ENCODE results near the gene TENM3.

The TENM3 gene

GRCh38 chr4:182494103-182494502 lies 250.9 kb downstream of the TENM3 start:
- Histone ChIP-seq H3K9me3 (ENCODE audit: severe bottlenecking) (no peaks in the 10 kb centered on the region), H3K27ac (ENCODE audit: poor library complexity, severe bottlenecking) (no peak overlapping the region), H3K4me3 (ENCODE audit: severe bottlenecking) (no peak overlapping the region), H3K36me3 (ENCODE audit: low read depth) (no peaks in the 10 kb centered on the region), H3K4me1 (ENCODE audit: insufficient read depth, poor library complexity, severe bottlenecking) (no peaks in the 10 kb centered on the region), H3K27me3 (ENCODE audit: insufficient read depth, poor library complexity, severe bottlenecking) (no peaks in the 10 kb centered on the region)
- DNase-seq (ENCODE audit: low spot score) = no peak
- TF ChIP-seq CTCF (IDR thresholded peaks at IDR 0.05; ENCODE audit: poor library complexity, severe bottlenecking) = no peak
- no peak for ATAC-seq (ENCODE audit: low read depth)

GRCh38 chr4:182495031-182495430 lies 251.8 kb downstream of the TENM3 start:
- no peak for DNase-seq (ENCODE audit: low spot score)
- no peak for TF ChIP-seq CTCF (IDR thresholded peaks at IDR 0.05; ENCODE audit: poor library complexity, severe bottlenecking)
- no peak overlapping the region for H3K27ac ChIP-seq (ENCODE audit: poor library complexity, severe bottlenecking)
- H3K27me3 ChIP-seq (ENCODE audit: insufficient read depth, poor library complexity, severe bottlenecking) = no peaks in the 10 kb centered on the region
- no peak overlapping the region for H3K4me3 ChIP-seq (ENCODE audit: severe bottlenecking)
- H3K4me1 ChIP-seq (ENCODE audit: insufficient read depth, poor library complexity, severe bottlenecking) = no peaks in the 10 kb centered on the region
- no peaks in the 10 kb centered on the region for H3K9me3 ChIP-seq (ENCODE audit: severe bottlenecking)
- no peaks in the 10 kb centered on the region for H3K36me3 ChIP-seq (ENCODE audit: low read depth)
- ATAC-seq (ENCODE audit: low read depth) = no peak

GRCh38 chr4:182495645-182496385 lies 252.6 kb downstream of the TENM3 start:
- DNase-seq (ENCODE audit: low spot score) (no peak), ATAC-seq (ENCODE audit: low read depth) (no peak)
- TF ChIP-seq CTCF (IDR thresholded peaks at IDR 0.05; ENCODE audit: poor library complexity, severe bottlenecking) = no peak
- Histone ChIP-seq H3K27me3 (ENCODE audit: insufficient read depth, poor library complexity, severe bottlenecking) (no peaks in the 10 kb centered on the region), H3K9me3 (ENCODE audit: severe bottlenecking) (no peaks in the 10 kb centered on the region), H3K27ac (ENCODE audit: poor library complexity, severe bottlenecking) (no peak overlapping the region), H3K4me1 (ENCODE audit: insufficient read depth, poor library complexity, severe bottlenecking) (no peaks in the 10 kb centered on the region), H3K36me3 (ENCODE audit: low read depth) (no peaks in the 10 kb centered on the region), H3K4me3 (ENCODE audit: severe bottlenecking) (no peak overlapping the region)

- Histone ChIP-seq H3K4me1 (ENCODE audit: insufficient read depth, poor library complexity, severe bottlenecking) (no peaks in the 10 kb centered on the region), H3K4me3 (ENCODE audit: severe bottlenecking) (no peak overlapping the region), H3K27me3 (ENCODE audit: insufficient read depth, poor library complexity, severe bottlenecking) (no peaks in the 10 kb centered on the region), H3K36me3 (ENCODE audit: low read depth) (no peaks in the 10 kb centered on the region), H3K9me3 (ENCODE audit: severe bottlenecking) (no peaks in the 10 kb centered on the region), H3K27ac (ENCODE audit: poor library complexity, severe bottlenecking) (no peak overlapping the region)
- no peak for ATAC-seq (ENCODE audit: low read depth)
- no peak for TF ChIP-seq CTCF (IDR thresholded peaks at IDR 0.05; ENCODE audit: poor library complexity, severe bottlenecking)
- no peak for DNase-seq (ENCODE audit: low spot score)
Measured at GRCh38 chr4:182496408-182496807, 253.2 kb downstream of the TENM3 start.

GRCh38 chr4:182502064-182502463 lies 258.9 kb downstream of the TENM3 start:
- Histone ChIP-seq H3K27me3 (ENCODE audit: insufficient read depth, poor library complexity, severe bottlenecking) (no peaks in the 10 kb centered on the region), H3K4me3 (ENCODE audit: severe bottlenecking) (no peak overlapping the region), H3K27ac (ENCODE audit: poor library complexity, severe bottlenecking) (no peak overlapping the region), H3K9me3 (ENCODE audit: severe bottlenecking) (no peaks in the 10 kb centered on the region), H3K4me1 (ENCODE audit: insufficient read depth, poor library complexity, severe bottlenecking) (no peaks in the 10 kb centered on the region), H3K36me3 (ENCODE audit: low read depth) (no peaks in the 10 kb centered on the region)
- no peak for TF ChIP-seq CTCF (IDR thresholded peaks at IDR 0.05; ENCODE audit: poor library complexity, severe bottlenecking)
- no peak for ATAC-seq (ENCODE audit: low read depth)
- no peak for DNase-seq (ENCODE audit: low spot score)

All from RWPE2 (cell line).